COLO668 (cell line): ENCODE data around the gene B4GALNT3.
"Not testable (repeated sequence)": the region's sequence is repeated elsewhere in the genome, so short reads cannot be mapped to it uniquely, and the experiment has no call there.

Experiments used
- DNase-seq: peaks from one replicate; lab custom pipeline; 2025; ENCODE audit not compliant: unreplicated experiment; lab: John Stamatoyannopoulos, UW

Gene B4GALNT3

DNA sequence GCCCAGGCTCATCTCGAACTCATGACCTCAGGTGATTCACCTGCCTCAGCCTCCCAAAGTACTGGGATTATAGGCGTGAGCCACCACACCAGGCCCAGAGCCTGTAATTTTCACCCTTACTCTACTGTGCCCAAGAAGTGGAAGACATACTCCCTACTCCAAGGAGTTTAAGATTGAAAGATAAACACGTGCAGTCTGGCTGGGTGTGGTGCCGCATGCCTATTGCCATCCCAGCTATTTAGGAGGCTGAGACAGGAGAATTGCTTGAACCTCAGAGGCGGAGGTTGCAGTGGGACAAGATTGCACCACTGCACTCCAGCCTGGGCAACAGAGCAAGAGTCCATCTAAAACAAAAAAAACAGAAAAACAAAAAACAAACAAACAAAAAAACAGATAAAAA is 113.5 kb downstream of the B4GALNT3 start:
- DNase-seq = no peak

GRCh38 chr12:574475-575128 is 114.9 kb downstream of the B4GALNT3 start:
- DNase-seq = no peak

GRCh38 chr12:575129-575502 is 115.4 kb downstream of the B4GALNT3 start:
- no peak for DNase-seq

DNA sequence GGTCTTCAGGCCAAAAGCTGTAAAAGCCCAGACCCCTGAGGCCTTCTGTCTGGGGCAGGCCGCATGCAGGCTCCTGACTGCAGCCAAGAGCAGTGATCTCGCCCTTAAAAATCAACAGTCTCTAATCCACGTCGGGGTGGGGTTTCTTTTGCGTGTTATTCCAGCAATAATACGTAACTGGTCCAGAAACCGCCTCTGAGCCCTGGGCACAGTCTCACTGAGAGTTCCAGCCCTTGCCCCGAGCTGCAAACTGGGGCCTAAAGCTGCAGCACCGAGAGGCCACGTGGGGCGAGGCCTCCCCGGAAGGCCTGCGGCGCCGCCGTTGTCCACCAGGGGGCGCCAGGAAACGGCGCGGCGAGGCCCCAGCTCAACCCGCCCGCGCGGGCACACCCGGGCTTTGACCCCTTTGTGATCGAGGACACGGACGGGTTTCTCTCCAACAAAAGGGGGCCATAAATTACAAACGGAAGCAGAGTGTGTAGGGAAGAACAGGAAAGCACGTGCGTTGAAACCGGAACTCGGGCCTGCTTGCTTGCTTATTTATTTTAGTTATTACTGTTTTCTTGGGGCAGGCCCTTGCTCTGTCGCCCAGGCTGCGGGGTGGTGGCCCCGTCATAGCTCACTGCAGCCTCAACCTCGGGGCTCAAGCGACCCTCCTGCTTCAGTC is 116.3 kb downstream of the B4GALNT3 start:
- peak; percentile 89 for DNase-seq

- no peak for DNase-seq
Measured at GRCh38 chr12:576615-577110, 116.9 kb downstream of the B4GALNT3 start.

DNA sequence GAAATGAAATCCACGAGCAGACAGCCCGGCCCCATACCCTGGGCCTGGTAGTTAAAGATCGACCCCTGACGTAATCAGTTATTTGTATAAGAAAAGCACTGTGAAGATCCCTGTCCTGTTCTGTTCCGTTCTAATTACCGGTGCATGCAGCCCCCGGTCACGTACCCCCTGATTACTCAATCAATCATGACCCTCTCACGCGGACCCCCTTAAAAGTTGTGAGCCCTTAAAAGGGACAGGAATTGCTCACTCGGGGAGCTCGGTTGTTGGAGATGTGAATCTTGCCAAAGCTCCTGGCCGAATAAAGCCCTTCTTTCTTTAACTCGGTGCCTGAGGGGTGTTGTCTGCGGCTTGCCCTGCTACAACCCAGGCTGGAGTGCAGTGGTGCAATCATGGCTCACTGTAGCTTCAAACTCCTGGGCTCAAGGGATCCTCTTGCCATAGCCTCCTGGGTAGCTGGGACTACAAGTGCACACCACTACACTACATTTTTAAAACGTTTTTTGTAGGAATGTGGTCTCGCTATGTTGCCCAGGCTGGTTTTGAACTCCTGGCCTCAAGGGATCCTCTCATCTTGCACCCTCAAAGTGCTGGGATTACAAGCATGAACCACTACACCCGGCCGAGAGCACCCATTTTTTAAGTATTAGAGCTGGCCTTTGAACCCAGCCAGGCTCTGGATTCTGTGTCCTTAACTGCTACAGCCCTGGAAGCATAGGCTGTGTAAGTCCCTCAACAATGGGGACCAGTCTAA is 118.4 kb downstream of the B4GALNT3 start:
- not testable (repeated sequence) for DNase-seq

DNA sequence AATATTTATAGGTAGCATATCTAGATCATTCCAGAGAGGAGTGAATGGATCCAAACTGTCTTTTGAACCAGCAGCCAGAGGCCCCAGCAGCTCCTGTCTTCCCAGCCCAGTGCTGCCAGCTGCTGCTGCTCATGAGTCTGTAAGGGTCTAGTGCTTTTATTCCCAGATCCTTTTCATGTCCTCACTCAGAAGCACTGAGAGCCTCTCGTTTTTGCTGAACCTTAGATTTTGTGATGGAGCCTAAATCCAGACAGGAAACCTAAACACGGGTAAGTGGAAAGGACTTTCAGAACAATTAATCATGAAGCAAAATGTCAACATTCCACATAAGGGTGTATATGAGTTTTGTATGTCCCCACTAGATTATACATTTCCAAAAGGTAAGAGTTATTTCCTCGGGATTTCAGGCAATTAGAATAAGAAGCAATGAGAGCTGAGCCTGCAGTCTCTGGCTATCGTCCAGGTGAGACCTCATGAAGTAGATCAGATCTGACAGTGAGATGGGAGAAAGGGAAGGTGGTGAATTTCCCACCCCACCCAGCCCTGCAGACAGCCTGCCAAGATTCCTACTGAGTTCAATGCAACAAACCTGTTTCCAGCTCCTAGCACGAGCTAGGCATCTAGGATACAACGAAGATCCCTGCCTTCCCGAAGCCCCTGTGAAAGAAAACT is 119.1 kb downstream of the B4GALNT3 start:
- no peak for DNase-seq

DNA sequence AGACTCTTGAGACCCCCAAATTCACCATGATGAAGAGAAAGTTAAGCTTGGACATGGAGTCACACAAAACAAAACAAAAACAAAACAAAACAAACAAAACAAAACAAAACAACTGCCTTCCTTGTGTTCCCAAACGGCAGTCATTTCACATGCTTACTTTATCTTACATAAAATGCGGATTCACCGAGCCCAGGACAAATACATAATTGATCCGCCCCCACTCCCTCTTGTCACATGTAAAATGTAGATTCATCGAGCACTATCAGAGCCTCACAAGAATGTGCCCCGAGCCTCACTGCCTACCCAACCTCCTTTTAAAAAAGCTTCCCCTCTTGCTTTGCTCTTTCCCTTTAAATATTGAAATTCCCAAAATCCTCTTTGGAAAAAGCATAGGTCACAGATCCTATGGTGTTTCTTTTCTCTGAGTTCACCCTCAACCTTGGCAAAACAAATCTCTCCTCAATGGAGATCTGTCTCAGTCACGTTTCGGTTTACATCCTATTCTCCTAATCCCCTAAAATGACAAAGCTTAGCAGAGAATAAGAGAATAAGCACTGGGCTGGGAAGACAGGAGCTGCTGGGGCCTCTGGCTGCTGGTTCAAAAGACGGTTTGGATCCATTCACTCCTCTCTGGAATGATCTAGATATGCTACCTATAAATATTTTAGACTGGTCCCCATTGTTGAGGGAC is 119.8 kb downstream of the B4GALNT3 start:
- DNase-seq = no peak

- DNase-seq = no peak
Measured at GRCh38 chr12:580813-581212, 121.1 kb downstream of the B4GALNT3 start.

DNA sequence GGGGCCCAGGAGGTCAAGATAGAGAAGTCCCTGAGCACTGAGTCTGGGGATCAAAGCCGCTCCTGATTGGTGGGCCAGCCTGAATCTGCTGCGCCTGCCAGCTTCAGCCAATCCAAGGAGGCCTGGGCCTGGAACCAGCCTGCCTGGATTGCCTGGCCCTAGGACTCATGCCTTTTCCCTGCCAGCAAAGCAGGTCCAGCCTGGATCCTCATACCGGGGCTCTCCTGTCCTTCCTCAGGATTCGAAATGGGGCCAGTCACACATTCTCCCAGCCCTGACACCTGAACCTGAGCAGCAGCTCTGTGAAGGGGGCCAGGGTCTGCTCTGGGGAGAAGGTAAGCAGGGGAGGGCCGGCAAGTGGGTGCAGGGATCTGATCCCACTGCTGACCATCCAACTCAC is 121.6 kb downstream of the B4GALNT3 start:
- no peak for DNase-seq

DNA sequence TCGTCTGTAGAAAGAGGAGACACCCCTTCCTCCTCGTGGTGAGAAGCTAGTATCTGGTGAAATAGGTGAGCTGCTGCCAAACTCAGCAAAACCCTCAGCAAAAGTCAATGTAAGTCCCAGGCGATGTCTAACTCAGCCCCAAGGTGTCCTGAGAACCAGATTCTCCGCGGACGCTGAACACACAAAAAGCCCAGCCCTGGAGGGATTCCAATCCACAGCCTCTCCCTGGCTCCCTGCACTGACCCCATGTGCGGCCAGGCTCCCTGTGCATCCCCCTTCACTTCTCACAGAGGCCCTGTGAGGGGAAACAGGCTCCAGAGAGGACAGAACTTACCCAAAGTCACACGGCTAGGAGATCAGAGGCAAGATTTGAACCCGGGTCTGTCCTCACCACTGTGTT is 122.0 kb downstream of the B4GALNT3 start:
- DNase-seq = no peak

GRCh38 chr12:583251-583869 is 123.6 kb downstream of the B4GALNT3 start:
- DNase-seq = peak; percentile 46

DNA sequence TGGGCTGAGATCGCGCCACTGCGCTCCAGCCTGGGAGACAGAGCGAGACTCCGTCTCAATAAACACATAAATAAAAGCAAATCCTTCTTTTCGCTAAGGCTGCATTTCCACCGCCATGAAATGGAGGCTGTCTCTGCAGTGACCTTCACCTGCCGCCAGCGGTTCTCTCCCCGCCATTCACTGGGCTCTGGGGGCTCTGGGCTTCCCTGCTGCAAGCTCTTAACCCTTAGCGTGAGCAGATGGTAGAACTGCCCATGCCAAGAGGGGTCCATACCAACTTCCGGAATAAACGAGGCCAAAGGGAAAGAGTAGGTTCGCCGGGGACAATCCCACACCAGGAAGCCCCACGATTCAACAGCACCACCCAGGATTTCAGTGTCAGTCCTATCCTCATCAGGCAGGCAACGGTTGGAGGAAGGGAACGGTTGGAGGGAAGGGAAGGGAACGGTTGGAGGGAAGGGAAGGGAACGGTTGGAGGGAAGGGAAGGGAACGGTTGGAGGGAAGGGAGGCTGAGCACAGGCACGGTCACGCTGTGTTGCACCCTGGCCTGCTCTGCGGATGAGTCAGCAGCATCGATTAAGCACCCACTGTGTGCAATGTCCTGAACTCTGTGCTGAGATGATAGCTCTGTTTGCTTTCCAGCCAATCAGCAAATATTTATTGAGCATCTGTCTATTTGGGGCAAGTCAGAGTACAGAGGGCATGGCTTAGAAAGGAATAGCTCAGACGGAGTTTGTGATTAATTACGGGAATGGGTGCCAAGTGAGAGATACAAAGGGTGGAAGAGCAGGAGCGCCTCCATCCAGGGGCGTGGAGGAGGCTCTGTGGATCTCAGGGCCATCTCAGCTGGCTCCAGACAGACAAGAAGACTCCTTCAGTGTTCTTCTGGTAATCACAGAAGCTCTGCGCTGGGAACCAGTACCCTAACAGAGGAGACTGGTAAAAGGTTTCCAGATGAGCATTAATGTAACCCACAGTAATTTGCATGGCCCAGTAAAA is 125.6 kb downstream of the B4GALNT3 start:
- DNase-seq = peak; percentile 49

GRCh38 chr12:586318-587071 is 126.8 kb downstream of the B4GALNT3 start:
- no peak for DNase-seq

GRCh38 chr12:587132-588023 is 127.6 kb downstream of the B4GALNT3 start:
- DNase-seq = no peak

- no peak for DNase-seq
Measured at GRCh38 chr12:588024-588322, 128.2 kb downstream of the B4GALNT3 start.

DNA sequence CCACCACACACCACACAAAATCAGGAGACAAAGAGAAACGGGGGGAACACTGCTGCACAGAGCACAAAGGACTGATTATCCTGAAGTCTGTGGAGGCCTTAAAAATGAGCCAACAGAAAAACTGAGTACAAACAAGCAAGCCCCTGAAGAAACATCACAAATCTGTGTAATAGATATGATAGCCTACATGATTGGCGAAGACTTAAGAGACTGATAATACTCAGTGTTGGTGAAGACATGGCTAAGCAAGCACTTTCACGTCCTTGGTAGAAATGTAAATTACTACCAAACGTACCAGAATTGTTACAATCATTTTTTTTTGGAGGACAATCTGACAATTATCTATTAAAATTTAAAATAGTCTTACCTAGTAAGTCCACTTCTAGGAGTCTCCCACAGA is 128.9 kb downstream of the B4GALNT3 start:
- no peak for DNase-seq
